Heart right ventricle (tissue), 16 donors: ENCODE results near the gene MEG3. TPM values are rescaled to one million over a fixed set of nuclear protein-coding genes. Genes with fewer than 3 reads are reported as not detected.

Experiments
- ATAC-seq, 8 donors: fragments of 200-7000 bp; cut with Tn5 transposase; one replicate each; pipeline ENCODE4 v1.9.1; 2020; ENCODE audit warnings: mild to moderate bottlenecking in 8 of 8, moderate library complexity in 8 of 8, moderate number of reproducible peaks in 1 of 8
- DNase-seq, 2 donors: peaks; one replicate each; pipeline ENCODE4 v3.0.0-alpha.2; 2020
- H3K27ac ChIP-seq, 10 donors: fragments of 200-600 bp; sonication (generic) in 2 of 10; one replicate each; pipeline versions ENCODE4 v1.5.0 to v1.8.0; 2020 to 2022; ENCODE audit warnings: mild to moderate bottlenecking in 3 of 10
- H3K27me3 ChIP-seq, 7 donors: fragments of 200-600 bp; one replicate each; pipeline ENCODE4 v1.8.0; 2021 to 2022; ENCODE audit warnings: mild to moderate bottlenecking in 2 of 7
- H3K36me3 ChIP-seq, 9 donors: fragments of 200-600 bp; sonication (generic) in 1 of 9; one replicate each; pipeline versions ENCODE4 v1.5.0 to v1.8.0; 2020 to 2022; ENCODE audit warnings: mild to moderate bottlenecking in 2 of 9
- H3K4me1 ChIP-seq, 9 donors: fragments of 200-600 bp; sonication (generic) in 1 of 9; one replicate each; pipeline versions ENCODE4 v1.5.0 to v1.8.0; 2020 to 2022; ENCODE audit warnings: mild to moderate bottlenecking in 4 of 9
- H3K4me3 ChIP-seq, 10 donors: fragments of 200-600 bp; sonication (generic) in 2 of 10; one replicate each; pipeline versions ENCODE4 v1.5.0 to v1.8.0; 2020 to 2022; ENCODE audit warnings: mild to moderate bottlenecking in 7 of 10, moderate library complexity in 2 of 10
- H3K9me3 ChIP-seq, 11 donors: fragments of 200-600 bp in 10 of 11; sonication (generic) in 2 of 11; one replicate each; pipeline versions ENCODE4 v1.5.0 to v1.8.0; 2013 to 2022; ENCODE audit warnings: mild to moderate bottlenecking in 2 of 11, control low read depth in 1 of 11, moderate library complexity in 1 of 11
- CTCF ChIP-seq, 9 donors: fragments of 200-600 bp; sonication (generic) in 2 of 9; IDR thresholded peaks; one replicate each; pipeline versions ENCODE4 v1.5.0 to v1.8.0; 2021 to 2022; ENCODE audit warnings: antibody characterized with exemption in 9 of 9, mild to moderate bottlenecking in 5 of 9, moderate library complexity in 1 of 9
- WGBS, 2 donors: extraction: QIAGEN DNeasy Blood & Tissue Kit; methylation state at CpG; one replicate each; pipeline ENCODE4 v1.1.7; 2013; ENCODE audit warnings: inconsistent platforms in 1 of 2; 5-methylcytosine and 5-hydroxymethylcytosine counted together
- intact Hi-C, 10 donors: fragments of 100-400 bp; cut with DNase I; formaldehyde crosslinking; loops; one replicate each; pipeline versions ENCODE4 v1.11.1 to v1.14.2; 2022
- polyA plus RNA-seq, 2 donors: library from polyadenylated mRNA; stranded (reverse); fragments of 200-250 nt; gene quantifications; one replicate each; pipeline ENCODE4 v1.2.3, GENCODE V29; 2013
- total RNA-seq, 10 donors: library from RNA; stranded (reverse); fragmentation: NEBNext Ultra II Directional in 3 of 10; extraction: Animal tissue kit (Norgen Biotek cat#: 25700) in 3 of 10; gene quantifications; one replicate each; pipeline versions ENCODE4 v1.2.1 to v1.2.4, GENCODE V29; 2021 to 2023
- donor health status: Arrhythmogenic right ventricular cardiomyopathy.
- donor health status: ischemic (EF 13 %, LVEDD 7.1; RV severe dilation, severe dysfunction).
- donor health status: healthy with polysubstance abuse.
- donor health status: DM: no; HTN: yes; CAD: no.
- donor health status: DM: no; HTN: no; CAD: no.
- donor health status: ischemic (EF 25% LVEDD 6.9; RV normal size, moderate dysfunction).
- donor health status: ischemic (EF 25% LVEDD 5.7; RV mildly dilated, moderate dysfunction).
- donor health status: healthy.
- donor health status: DM: yes; HTN: yes; CAD: no.
- donor health status: Ischemic cardiomyopathy.
- donor health status: ischemic (EF 35%, LVEDD 5.7; RV mildly dilated, moderate dysfunction).
- donor health status: nonischemic (EF 11% LVEDD 7.7; RV severe dilation, severe dysfunction).
- donor health status: DM: yes; HTN: yes; CAD: no.
- donor health status: PGD.
- donor health status: ischemic (EF 29% LVEDD 5.4; RV normal size, mild dysfunction).
- donor health status: nonischemic (EF 23%, LVEDD 6.1; RV moderate dilation, normal function).

The MEG3 gene
- total and polyA plus RNA-seq, 12 donors: 7.7 to 122 (median 12.4) TPM

GRCh38 chr14:100828031-100828769, 2.3 kb downstream of the MEG3 start:
- Histone ChIP-seq H3K4me1 (peaks cover 0 to 4% (median 0%) of the 10 kb centered on the region in 9 donors), H3K4me3 (peak overlapping the region in 9 of 10 donors; percentile 5 to 53 (median 42)), H3K9me3 (peaks cover 0 to 4% (median 0%) of the 10 kb centered on the region in 11 donors), H3K27ac (no peak overlapping the region), H3K36me3 (no peaks in the 10 kb centered on the region), H3K27me3 (peaks cover 0 to 76% (median 67%) of the 10 kb centered on the region in 7 donors)
- ATAC-seq: peak in 1 of 8 donors; percentile 10
- 51 to 60% methylated on average over 22 to 26 of the region's 26 CpGs for WGBS, 2 donors
- intact Hi-C loops: loop anchor here in 5 of 10 donors (10.0 kb wide), 1 partner anchor 163 kb away; no protein-coding TSS in a partner anchor
- no peak for DNase-seq
- peak in 8 of 9 donors; percentile 8 to 40 (median 22) for TF ChIP-seq CTCF (IDR thresholded peaks at IDR 0.05)

GRCh38 chr14:100830681-100831080, 4.8 kb downstream of the MEG3 start:
- no peak overlapping the region for H3K27ac ChIP-seq
- H3K36me3 ChIP-seq: no peaks in the 10 kb centered on the region
- no peaks in the 10 kb centered on the region for H3K4me1 ChIP-seq
- H3K4me3 ChIP-seq: no peak overlapping the region
- peaks cover 0 to 4% (median 0%) of the 10 kb centered on the region in 11 donors for H3K9me3 ChIP-seq
- 76 to 77% methylated on average over 8 of the region's 8 CpGs for WGBS, 2 donors
- DNase-seq: no peak
- peaks cover 0 to 70% (median 60%) of the 10 kb centered on the region in 7 donors for H3K27me3 ChIP-seq
- no peak for TF ChIP-seq CTCF (IDR thresholded peaks at IDR 0.05)
- intact Hi-C loops: no loop called here
- ATAC-seq: no peak

GRCh38 chr14:100832311-100832960, 6.5 kb downstream of the MEG3 start:
- TF ChIP-seq CTCF (IDR thresholded peaks at IDR 0.05): no peak
- no peaks in the 10 kb centered on the region for H3K4me1 ChIP-seq
- no peak overlapping the region for H3K4me3 ChIP-seq
- no peak for ATAC-seq
- no peak overlapping the region for H3K27ac ChIP-seq
- peaks cover 0 to 71% (median 44%) of the 10 kb centered on the region in 7 donors for H3K27me3 ChIP-seq
- H3K36me3 ChIP-seq: no peaks in the 10 kb centered on the region
- WGBS, 2 donors: 69 to 73% methylated on average over 21 of the region's 21 CpGs
- H3K9me3 ChIP-seq: peaks cover 0 to 4% (median 0%) of the 10 kb centered on the region in 11 donors
- intact Hi-C loops: no loop called here
- no peak for DNase-seq

GRCh38 chr14:100834082-100834793, 8.3 kb downstream of the MEG3 start:
- WGBS, 2 donors: 92% methylated on average over 15 of the region's 15 CpGs
- Histone ChIP-seq H3K4me3 (no peak overlapping the region), H3K9me3 (no peaks in the 10 kb centered on the region), H3K36me3 (no peaks in the 10 kb centered on the region), H3K27me3 (peaks cover 0 to 54% (median 30%) of the 10 kb centered on the region in 7 donors), H3K4me1 (no peaks in the 10 kb centered on the region), H3K27ac (no peak overlapping the region)
- TF ChIP-seq CTCF (IDR thresholded peaks at IDR 0.05): no peak
- DNase-seq (no peak), ATAC-seq (no peak)
- intact Hi-C loops: no loop called here
